Heart right ventricle (tissue), 16 donors: ENCODE measurements around the gene PMIS2. TPM values are rescaled to one million over a fixed set of nuclear protein-coding genes. Genes with fewer than 3 reads are reported as not detected.
"Not testable (repeated sequence)": the region's sequence is repeated elsewhere in the genome, so short reads cannot be mapped to it uniquely, and the experiment has no call there.

Experiments used
- ATAC-seq, 8 donors: fragments of 200-7000 bp; cut with Tn5 transposase; one replicate each; pipeline ENCODE4 v1.9.1; 2020; ENCODE audit warnings: mild to moderate bottlenecking in 8 of 8, moderate library complexity in 8 of 8, moderate number of reproducible peaks in 1 of 8
- DNase-seq, 2 donors: peaks; one replicate each; pipeline ENCODE4 v3.0.0-alpha.2; 2020
- H3K27ac ChIP-seq, 10 donors: fragments of 200-600 bp; sonication (generic) in 2 of 10; one replicate each; pipeline versions ENCODE4 v1.5.0 to v1.8.0; 2020 to 2022; ENCODE audit warnings: mild to moderate bottlenecking in 3 of 10
- H3K27me3 ChIP-seq, 7 donors: fragments of 200-600 bp; one replicate each; pipeline ENCODE4 v1.8.0; 2021 to 2022; ENCODE audit warnings: mild to moderate bottlenecking in 2 of 7
- H3K36me3 ChIP-seq, 9 donors: fragments of 200-600 bp; sonication (generic) in 1 of 9; one replicate each; pipeline versions ENCODE4 v1.5.0 to v1.8.0; 2020 to 2022; ENCODE audit warnings: mild to moderate bottlenecking in 2 of 9
- H3K4me1 ChIP-seq, 9 donors: fragments of 200-600 bp; sonication (generic) in 1 of 9; one replicate each; pipeline versions ENCODE4 v1.5.0 to v1.8.0; 2020 to 2022; ENCODE audit warnings: mild to moderate bottlenecking in 4 of 9
- H3K4me3 ChIP-seq, 10 donors: fragments of 200-600 bp; sonication (generic) in 2 of 10; one replicate each; pipeline versions ENCODE4 v1.5.0 to v1.8.0; 2020 to 2022; ENCODE audit warnings: mild to moderate bottlenecking in 7 of 10, moderate library complexity in 2 of 10
- H3K9me3 ChIP-seq, 11 donors: fragments of 200-600 bp in 10 of 11; sonication (generic) in 2 of 11; one replicate each; pipeline versions ENCODE4 v1.5.0 to v1.8.0; 2013 to 2022; ENCODE audit warnings: mild to moderate bottlenecking in 2 of 11, control low read depth in 1 of 11, moderate library complexity in 1 of 11
- WGBS, 2 donors: extraction: QIAGEN DNeasy Blood & Tissue Kit; methylation state at CpG; one replicate each; pipeline ENCODE4 v1.1.7; 2013; ENCODE audit warnings: inconsistent platforms in 1 of 2; 5-methylcytosine and 5-hydroxymethylcytosine counted together
- intact Hi-C, 10 donors: fragments of 100-400 bp; cut with DNase I; formaldehyde crosslinking; loops; one replicate each; pipeline versions ENCODE4 v1.11.1 to v1.14.2; 2022
- polyA plus RNA-seq, 2 donors: library from polyadenylated mRNA; stranded (reverse); fragments of 200-250 nt; gene quantifications; one replicate each; pipeline ENCODE4 v1.2.3, GENCODE V29; 2013
- total RNA-seq, 10 donors: library from RNA; stranded (reverse); fragmentation: NEBNext Ultra II Directional in 3 of 10; extraction: Animal tissue kit (Norgen Biotek cat#: 25700) in 3 of 10; gene quantifications; one replicate each; pipeline versions ENCODE4 v1.2.1 to v1.2.4, GENCODE V29; 2021 to 2023
- TF ChIP-seq, protein P1 (sequence below), 9 donors: fragments of 200-600 bp; sonication (generic) in 2 of 9; IDR thresholded peaks; one replicate each; pipeline versions ENCODE4 v1.5.0 to v1.8.0; 2021 to 2022; ENCODE audit warnings: antibody characterized with exemption in 9 of 9, mild to moderate bottlenecking in 5 of 9, moderate library complexity in 1 of 9
- donor health status: Arrhythmogenic right ventricular cardiomyopathy.
- donor health status: ischemic (EF 13 %, LVEDD 7.1; RV severe dilation, severe dysfunction).
- donor health status: healthy with polysubstance abuse.
- donor health status: DM: no; HTN: yes; CAD: no.
- donor health status: DM: no; HTN: no; CAD: no.
- donor health status: ischemic (EF 25% LVEDD 6.9; RV normal size, moderate dysfunction).
- donor health status: ischemic (EF 25% LVEDD 5.7; RV mildly dilated, moderate dysfunction).
- donor health status: healthy.
- donor health status: DM: yes; HTN: yes; CAD: no.
- donor health status: Ischemic cardiomyopathy.
- donor health status: ischemic (EF 35%, LVEDD 5.7; RV mildly dilated, moderate dysfunction).
- donor health status: nonischemic (EF 11% LVEDD 7.7; RV severe dilation, severe dysfunction).
- donor health status: DM: yes; HTN: yes; CAD: no.
- donor health status: PGD.
- donor health status: ischemic (EF 29% LVEDD 5.4; RV normal size, mild dysfunction).
- donor health status: nonischemic (EF 23%, LVEDD 6.1; RV moderate dilation, normal function).

Gene PMIS2
- total and polyA plus RNA-seq, 12 donors = not detected

DNA sequence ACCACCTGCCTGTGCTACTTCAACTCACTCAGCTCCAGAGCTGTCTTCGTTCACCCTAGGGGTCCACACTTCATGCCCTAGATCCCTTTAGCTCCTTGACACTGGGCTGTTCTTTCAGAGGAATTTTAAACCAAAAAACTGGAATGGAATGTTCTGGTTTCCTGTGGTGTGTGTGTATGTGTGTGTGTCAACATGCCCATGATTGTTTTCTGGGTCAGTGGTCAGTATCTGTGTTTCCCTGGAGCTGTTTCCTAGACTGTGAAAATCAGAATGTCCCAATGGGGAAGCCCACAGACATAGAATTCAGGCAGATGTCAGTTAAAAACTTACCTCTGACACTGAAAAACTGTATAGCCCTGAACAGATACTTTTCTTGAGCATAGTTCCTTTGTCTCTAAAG is 1.3 kb downstream of the PMIS2 start:
- no peaks in the 10 kb centered on the region for H3K9me3 ChIP-seq
- ATAC-seq = no peak
- H3K4me1 ChIP-seq = no peaks in the 10 kb centered on the region
- no peaks in the 10 kb centered on the region for H3K36me3 ChIP-seq
- H3K27me3 ChIP-seq = peaks cover 0 to 38% (median 25%) of the 10 kb centered on the region in 7 donors
- intact Hi-C loops = loop anchor here in 1 of 10 donors (5.0 kb wide), 1 partner anchor 80 kb away; no protein-coding TSS in a partner anchor
- TF ChIP-seq, protein P1, sequence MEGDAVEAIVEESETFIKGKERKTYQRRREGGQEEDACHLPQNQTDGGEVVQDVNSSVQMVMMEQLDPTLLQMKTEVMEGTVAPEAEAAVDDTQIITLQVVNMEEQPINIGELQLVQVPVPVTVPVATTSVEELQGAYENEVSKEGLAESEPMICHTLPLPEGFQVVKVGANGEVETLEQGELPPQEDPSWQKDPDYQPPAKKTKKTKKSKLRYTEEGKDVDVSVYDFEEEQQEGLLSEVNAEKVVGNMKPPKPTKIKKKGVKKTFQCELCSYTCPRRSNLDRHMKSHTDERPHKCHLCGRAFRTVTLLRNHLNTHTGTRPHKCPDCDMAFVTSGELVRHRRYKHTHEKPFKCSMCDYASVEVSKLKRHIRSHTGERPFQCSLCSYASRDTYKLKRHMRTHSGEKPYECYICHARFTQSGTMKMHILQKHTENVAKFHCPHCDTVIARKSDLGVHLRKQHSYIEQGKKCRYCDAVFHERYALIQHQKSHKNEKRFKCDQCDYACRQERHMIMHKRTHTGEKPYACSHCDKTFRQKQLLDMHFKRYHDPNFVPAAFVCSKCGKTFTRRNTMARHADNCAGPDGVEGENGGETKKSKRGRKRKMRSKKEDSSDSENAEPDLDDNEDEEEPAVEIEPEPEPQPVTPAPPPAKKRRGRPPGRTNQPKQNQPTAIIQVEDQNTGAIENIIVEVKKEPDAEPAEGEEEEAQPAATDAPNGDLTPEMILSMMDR (IDR thresholded peaks at IDR 0.05) = no peak
- H3K27ac ChIP-seq = no peak overlapping the region
- DNase-seq = no peak
- H3K4me3 ChIP-seq = no peak overlapping the region
- 38 to 49% methylated on average over 1 of the region's 1 CpG for WGBS, 2 donors

DNA sequence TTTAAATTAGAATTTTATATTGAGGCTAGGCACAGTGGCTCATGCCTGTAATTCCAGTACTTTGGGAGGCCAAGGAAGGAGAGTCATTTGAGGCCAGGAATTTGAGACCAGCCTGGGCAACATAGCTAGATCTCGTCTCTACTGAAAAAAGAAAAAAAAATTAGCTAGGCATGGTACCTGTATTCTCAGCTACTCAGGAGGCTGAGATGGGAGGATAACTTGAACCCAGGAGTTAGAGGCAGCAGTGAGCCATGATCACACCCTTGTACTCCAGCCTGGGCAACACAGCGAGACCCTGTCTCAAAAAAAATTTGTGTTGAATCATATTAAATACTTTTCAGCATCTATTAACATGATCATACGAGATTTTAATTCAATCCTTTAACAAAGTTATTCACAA is 4.9 kb downstream of the PMIS2 start:
- DNase-seq = no peak
- TF ChIP-seq, protein P1 (IDR thresholded peaks at IDR 0.05) = no peak
- intact Hi-C loops = no loop called here
- Histone ChIP-seq H3K4me3 (no peak overlapping the region), H3K27ac (no peak overlapping the region), H3K36me3 (no peaks in the 10 kb centered on the region), H3K27me3 (peaks cover 0 to 33% (median 17%) of the 10 kb centered on the region in 7 donors), H3K4me1 (no peaks in the 10 kb centered on the region), H3K9me3 (no peaks in the 10 kb centered on the region)
- no peak for ATAC-seq
- 82 to 86% methylated on average over 3 of the region's 3 CpGs for WGBS, 2 donors

DNA sequence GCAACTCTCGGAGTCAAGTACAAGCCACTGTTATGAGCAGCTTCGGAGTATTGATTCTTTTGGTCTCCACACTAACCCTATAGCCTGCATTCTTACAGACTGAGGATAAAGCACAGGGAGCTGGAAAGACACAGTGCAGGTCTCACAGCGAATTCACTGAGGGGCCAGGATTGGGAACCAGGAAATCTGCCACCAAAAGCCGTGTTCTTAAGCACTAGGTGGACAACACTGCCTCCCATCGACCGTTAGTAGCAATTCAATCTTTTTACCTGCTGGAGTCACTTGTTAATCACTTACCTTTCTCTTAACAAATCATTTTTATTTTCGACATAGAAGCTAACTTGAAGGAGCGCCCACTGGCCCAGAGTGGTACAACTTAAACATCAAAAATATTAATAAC is 6.3 kb downstream of the PMIS2 start:
- TF ChIP-seq, protein P1 (IDR thresholded peaks at IDR 0.05) = peak in 7 of 9 donors; percentile 30 to 56 (median 43)
- no peaks in the 10 kb centered on the region for H3K9me3 ChIP-seq
- WGBS, 2 donors = 24 to 28% methylated on average over 8 of the region's 8 CpGs
- H3K36me3 ChIP-seq = no peaks in the 10 kb centered on the region
- intact Hi-C loops = no loop called here
- H3K4me1 ChIP-seq = no peaks in the 10 kb centered on the region
- ATAC-seq (peak in 1 of 8 donors; percentile 31), DNase-seq (no peak)
- H3K4me3 ChIP-seq = no peak overlapping the region
- H3K27ac ChIP-seq = no peak overlapping the region
- peaks cover 0 to 29% (median 14%) of the 10 kb centered on the region in 7 donors for H3K27me3 ChIP-seq

DNA sequence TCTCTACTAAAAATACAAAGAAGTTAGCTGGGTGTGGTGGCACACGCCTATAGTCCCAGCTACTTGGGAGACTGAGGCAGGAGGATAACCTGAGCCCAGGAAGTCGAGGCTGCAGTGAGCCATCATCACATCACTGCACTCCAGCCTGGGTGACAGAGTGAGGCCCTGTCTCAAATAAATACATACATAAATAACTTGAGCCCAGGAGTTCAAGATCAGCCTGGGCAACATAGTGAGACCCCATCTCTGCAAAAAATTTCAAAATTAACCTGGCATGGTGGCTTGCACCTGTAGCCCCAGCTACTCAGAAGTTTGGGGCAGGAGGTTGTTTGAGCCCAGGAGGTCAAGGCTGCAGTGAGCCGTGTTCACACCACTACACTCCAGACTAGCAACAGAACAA is 9.1 kb downstream of the PMIS2 start:
- peaks cover 0 to 32% (median 14%) of the 10 kb centered on the region in 7 donors for H3K27me3 ChIP-seq
- H3K36me3 ChIP-seq, H3K9me3 ChIP-seq, H3K27ac ChIP-seq, H3K4me1 ChIP-seq, intact Hi-C loops, DNase-seq, ATAC-seq, H3K4me3 ChIP-seq: not testable (repeated sequence)
- WGBS, 2 donors = 78 to 81% methylated on average over 3 of the region's 3 CpGs

DNA sequence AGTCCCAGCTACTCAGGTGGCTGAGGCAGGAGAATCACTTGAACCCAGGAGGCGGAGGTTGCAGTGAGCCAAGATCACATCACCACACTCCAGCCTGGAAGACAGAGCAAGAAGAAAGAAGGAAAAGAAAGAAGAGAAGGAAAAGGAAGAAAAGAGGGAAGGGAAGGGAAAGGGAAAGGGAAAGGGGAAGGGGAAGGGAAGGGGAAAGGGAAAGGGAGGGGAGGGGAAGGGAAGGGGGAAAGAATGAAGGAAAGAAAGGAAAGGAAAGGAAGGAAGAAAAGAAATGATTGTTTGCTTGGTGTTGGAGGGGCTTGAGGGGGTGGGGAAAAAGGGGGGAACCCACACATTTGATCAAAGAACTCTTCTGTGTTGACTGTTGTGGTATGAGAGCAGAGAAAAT is 10.0 kb downstream of the PMIS2 start:
- no peaks in the 10 kb centered on the region for H3K36me3 ChIP-seq
- no peak for DNase-seq
- 96 to 97% methylated on average over 1 of the region's 1 CpG for WGBS, 2 donors
- no peaks in the 10 kb centered on the region for H3K4me1 ChIP-seq
- no peak for ATAC-seq
- no peaks in the 10 kb centered on the region for H3K9me3 ChIP-seq
- intact Hi-C loops = no loop called here
- H3K27ac ChIP-seq = no peak overlapping the region
- TF ChIP-seq, protein P1 (IDR thresholded peaks at IDR 0.05) = no peak
- peaks cover 0 to 32% (median 14%) of the 10 kb centered on the region in 7 donors for H3K27me3 ChIP-seq
- no peak overlapping the region for H3K4me3 ChIP-seq
